Transverse colon (tissue), 4 donors: Measurements from ENCODE around the gene ENOX1.

Source experiments
- CTCF ChIP-seq, 5 experiments: fragments of 200-600 bp in 3 of 5; fragments of 450-650 bp in 2 of 5; sonication (generic) in 3 of 5; IDR thresholded peaks; 1 replicate in 2 of 5; 2 replicates in 3 of 5; pipeline ENCODE4 v1.5.1; 2016 to 2017; ENCODE audit warnings: antibody characterized with exemption in 5 of 5, inconsistent platforms in 3 of 5, mild to moderate bottlenecking in 2 of 5, moderate library complexity in 1 of 5
- POLR2A ChIP-seq: fragments of 450-650 bp; IDR thresholded peaks from one replicate; pipeline ENCODE4 v1.6.1; 2016; ENCODE audit warnings: antibody characterized with exemption, mild to moderate bottlenecking, moderate library complexity
- POLR2AphosphoS5 ChIP-seq, 3 donors: sonication (generic); formaldehyde crosslinking; IDR thresholded peaks; one replicate each; pipeline ENCODE4 v1.6.1; 2016; ENCODE audit warnings: antibody characterized with exemption in 3 of 3

GRCh38 chr13:43698009-43698408 lies 88.8 kb downstream of the ENOX1 start:
- TF ChIP-seq CTCF (IDR thresholded peaks at IDR 0.05) (no peak), POLR2AphosphoS5 (IDR thresholded peaks at IDR 0.05) (no peak), POLR2A (no peak)
